Measurements from ENCODE around the gene RCOR3.
"Not testable (repeated sequence)": the region's sequence is repeated elsewhere in the genome, so short reads cannot be mapped to it uniquely, and the experiment has no call there.

The RCOR3 gene

DNA sequence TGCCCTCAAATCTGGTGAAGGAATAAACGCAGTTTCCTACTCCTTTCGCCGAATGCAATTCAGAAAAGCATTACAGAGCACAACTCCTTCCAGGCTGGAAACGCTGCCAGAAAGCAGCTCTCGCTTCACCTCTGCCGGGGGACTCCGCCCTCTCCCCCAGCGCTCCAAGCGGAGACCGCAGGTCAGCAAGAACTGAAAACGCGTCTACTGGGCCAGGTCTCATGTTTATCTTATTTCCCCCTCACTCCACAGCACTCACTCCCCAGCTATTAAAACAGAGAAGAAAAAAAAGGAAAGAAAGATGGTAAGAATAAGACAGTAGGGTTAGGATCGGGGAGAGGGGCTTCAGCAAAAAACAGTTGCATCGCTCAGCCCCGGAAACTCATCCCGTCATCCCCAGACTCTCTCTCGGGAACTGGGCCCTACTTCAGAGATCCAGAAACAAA is 833 bp upstream of the RCOR3 start:
- TF ChIP-seq, protein P1, sequence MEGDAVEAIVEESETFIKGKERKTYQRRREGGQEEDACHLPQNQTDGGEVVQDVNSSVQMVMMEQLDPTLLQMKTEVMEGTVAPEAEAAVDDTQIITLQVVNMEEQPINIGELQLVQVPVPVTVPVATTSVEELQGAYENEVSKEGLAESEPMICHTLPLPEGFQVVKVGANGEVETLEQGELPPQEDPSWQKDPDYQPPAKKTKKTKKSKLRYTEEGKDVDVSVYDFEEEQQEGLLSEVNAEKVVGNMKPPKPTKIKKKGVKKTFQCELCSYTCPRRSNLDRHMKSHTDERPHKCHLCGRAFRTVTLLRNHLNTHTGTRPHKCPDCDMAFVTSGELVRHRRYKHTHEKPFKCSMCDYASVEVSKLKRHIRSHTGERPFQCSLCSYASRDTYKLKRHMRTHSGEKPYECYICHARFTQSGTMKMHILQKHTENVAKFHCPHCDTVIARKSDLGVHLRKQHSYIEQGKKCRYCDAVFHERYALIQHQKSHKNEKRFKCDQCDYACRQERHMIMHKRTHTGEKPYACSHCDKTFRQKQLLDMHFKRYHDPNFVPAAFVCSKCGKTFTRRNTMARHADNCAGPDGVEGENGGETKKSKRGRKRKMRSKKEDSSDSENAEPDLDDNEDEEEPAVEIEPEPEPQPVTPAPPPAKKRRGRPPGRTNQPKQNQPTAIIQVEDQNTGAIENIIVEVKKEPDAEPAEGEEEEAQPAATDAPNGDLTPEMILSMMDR (IDR thresholded peaks at IDR 0.05; ENCODE audit: insufficient read depth, low read length, poor library complexity, severe bottlenecking) = no peak
- Histone ChIP-seq H3K4me3 (replicated peaks; ENCODE audit: low read depth, low read length) (peak overlapping the region; percentile 79), H3K27me3 (replicated peaks; ENCODE audit: control insufficient read depth, insufficient read depth, low read length) (no peaks in the 10 kb centered on the region), H3K36me3 (ENCODE audit: control insufficient read depth, insufficient read depth, low read length) (no peaks in the 10 kb centered on the region)
- peak; percentile 72 for DNase-seq (ENCODE audit: extremely low read depth, insufficient read length)

DNA sequence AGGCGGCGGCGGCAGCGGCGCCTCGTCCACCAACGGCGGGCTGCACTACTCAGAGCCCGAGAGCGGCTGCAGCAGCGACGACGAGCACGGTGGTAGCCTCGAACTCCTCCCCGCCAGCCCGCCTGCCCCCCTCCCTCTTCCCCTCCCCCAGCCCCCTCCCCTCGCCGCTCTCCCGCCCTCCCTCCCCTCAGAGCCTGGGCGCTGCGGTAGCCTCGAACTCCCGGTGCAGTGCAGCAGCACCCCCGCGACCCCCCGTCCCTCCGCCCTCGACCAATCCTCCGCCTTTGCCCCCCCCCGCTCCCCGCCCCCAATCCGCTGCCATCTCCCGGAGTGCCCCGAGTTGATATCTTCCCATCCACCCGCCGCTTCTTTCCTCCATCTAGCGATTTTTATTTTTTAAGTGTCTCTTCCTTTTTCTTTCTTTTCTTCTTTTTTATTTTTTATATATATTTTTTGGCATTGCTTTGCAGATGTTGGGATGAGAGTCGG is 516 bp downstream of the RCOR3 start:
- Histone ChIP-seq H3K4me3 (replicated peaks; ENCODE audit: low read depth, low read length) (peak overlapping the region; percentile 94), H3K36me3 (ENCODE audit: control insufficient read depth, insufficient read depth, low read length) (no peaks in the 10 kb centered on the region; the same call in 1 of the 2 replicates), H3K27me3 (replicated peaks; ENCODE audit: control insufficient read depth, insufficient read depth, low read length) (no peaks in the 10 kb centered on the region)
- no peak for DNase-seq (ENCODE audit: extremely low read depth, insufficient read length)
- TF ChIP-seq, protein P1 (IDR thresholded peaks at IDR 0.05; ENCODE audit: insufficient read depth, low read length, poor library complexity, severe bottlenecking) = no peak

DNA sequence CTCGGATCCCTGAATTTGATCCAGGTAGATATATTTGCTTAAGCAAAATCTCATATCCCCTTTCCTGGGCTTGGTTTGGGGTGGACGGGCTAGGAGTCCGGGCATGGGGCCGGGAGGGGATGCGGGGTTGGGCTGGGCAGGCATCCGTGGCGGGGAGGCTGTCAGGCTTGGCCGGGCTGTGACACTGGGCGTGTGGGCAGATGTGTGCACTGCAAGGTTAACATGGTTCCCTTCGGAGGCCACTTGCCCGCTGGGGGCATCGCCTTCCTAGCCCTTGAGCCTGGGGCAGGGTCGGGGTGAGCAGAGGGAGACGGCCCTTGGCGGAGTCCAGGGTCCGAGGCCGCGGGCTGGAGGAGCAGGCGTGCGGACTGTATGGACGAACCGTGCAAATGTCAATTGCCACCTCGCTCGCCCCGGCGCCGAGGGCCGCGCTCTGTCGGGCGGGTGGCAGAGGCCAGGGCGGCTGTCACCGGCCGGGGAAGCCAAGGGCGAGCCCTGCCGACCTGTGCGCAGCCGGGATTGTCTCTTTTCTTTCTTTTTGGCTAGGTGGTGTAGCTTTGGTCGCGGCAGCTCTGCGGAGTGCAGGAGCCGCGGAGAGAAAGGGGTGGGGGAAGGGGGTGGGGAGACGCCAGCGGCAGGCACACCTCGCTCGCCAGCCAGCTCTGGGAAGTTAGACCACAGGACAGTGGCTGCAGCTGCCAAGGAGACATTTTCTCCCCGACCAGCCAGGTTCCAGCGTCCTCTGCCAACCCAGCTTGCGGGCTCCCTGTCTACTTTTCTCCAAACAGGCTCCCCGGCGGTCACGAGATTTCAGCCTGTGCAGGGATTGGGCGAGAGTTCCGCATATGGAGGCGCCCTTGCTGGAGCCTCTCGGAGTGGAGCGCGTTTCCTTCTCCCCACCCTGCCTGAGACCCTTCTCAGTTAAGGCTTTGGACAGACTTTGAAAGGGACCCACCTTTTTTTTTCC is 1.3 kb downstream of the RCOR3 start:
- H3K36me3 ChIP-seq (ENCODE audit: control insufficient read depth, insufficient read depth, low read length) = no peaks in the 10 kb centered on the region; the same call in 1 of the 2 replicates
- H3K4me3 ChIP-seq (replicated peaks; ENCODE audit: low read depth, low read length) = peak overlapping the region; percentile 94
- TF ChIP-seq, protein P1 (IDR thresholded peaks at IDR 0.05; ENCODE audit: insufficient read depth, low read length, poor library complexity, severe bottlenecking) = no peak
- no peaks in the 10 kb centered on the region for H3K27me3 ChIP-seq (replicated peaks; ENCODE audit: control insufficient read depth, insufficient read depth, low read length)
- peak; percentile 76 for DNase-seq (ENCODE audit: extremely low read depth, insufficient read length)

DNA sequence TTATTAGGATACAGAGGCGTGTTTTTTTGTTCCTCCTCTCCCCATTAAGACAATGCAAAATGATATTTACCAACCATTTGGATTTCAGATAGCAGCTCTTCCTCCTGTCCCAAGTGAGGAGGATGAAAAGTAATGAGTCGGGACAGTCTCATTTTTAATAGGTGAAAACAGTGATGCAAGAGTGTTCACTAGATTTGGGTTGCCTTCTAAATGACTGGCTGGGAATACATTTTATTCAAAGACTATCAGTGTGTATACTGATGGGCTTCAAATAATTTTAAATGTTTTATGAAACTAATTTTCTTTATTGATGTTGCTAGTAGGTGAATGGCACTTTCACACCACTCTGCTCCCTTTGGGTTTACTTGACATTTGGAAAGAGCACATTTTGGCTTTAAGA is 2.1 kb downstream of the RCOR3 start:
- TF ChIP-seq, protein P1 (IDR thresholded peaks at IDR 0.05; ENCODE audit: insufficient read depth, low read length, poor library complexity, severe bottlenecking) = no peak
- no peak for DNase-seq (ENCODE audit: extremely low read depth, insufficient read length)

DNA sequence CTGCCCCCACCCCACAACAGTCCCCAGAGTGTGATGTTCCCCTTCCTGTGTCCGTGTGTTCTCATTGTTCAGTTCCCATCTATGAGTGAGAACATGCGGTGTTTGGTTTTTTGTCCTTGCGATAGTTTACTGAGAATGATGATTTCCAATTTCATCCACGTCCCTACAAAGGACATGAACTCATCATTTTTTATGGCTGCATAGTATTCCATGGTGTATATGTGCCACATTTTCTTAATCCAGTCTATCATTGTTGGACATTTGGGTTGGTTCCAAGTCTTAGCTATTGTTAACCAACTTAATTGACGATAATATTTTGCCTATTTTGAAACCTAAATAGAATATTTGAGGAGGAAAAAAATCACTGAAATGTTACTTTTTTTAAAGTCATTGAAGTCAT is 3.9 kb downstream of the RCOR3 start:
- H3K36me3 ChIP-seq (ENCODE audit: control insufficient read depth, insufficient read depth, low read length); H3K27me3 ChIP-seq (replicated peaks; ENCODE audit: control insufficient read depth, insufficient read depth, low read length); DNase-seq (ENCODE audit: extremely low read depth, insufficient read length); H3K4me3 ChIP-seq (replicated peaks; ENCODE audit: low read depth, low read length): not testable (repeated sequence)

More for the DNA sequence above, 2.1 kb downstream of the RCOR3 start:
- peak overlapping the region; percentile 94 for H3K4me3 ChIP-seq (replicated peaks; ENCODE audit: low read depth, low read length)
- H3K36me3 ChIP-seq (ENCODE audit: control insufficient read depth, insufficient read depth, low read length) = no peaks in the 10 kb centered on the region; the same call in 1 of the 2 replicates
- no peaks in the 10 kb centered on the region for H3K27me3 ChIP-seq (replicated peaks; ENCODE audit: control insufficient read depth, insufficient read depth, low read length)

DNA sequence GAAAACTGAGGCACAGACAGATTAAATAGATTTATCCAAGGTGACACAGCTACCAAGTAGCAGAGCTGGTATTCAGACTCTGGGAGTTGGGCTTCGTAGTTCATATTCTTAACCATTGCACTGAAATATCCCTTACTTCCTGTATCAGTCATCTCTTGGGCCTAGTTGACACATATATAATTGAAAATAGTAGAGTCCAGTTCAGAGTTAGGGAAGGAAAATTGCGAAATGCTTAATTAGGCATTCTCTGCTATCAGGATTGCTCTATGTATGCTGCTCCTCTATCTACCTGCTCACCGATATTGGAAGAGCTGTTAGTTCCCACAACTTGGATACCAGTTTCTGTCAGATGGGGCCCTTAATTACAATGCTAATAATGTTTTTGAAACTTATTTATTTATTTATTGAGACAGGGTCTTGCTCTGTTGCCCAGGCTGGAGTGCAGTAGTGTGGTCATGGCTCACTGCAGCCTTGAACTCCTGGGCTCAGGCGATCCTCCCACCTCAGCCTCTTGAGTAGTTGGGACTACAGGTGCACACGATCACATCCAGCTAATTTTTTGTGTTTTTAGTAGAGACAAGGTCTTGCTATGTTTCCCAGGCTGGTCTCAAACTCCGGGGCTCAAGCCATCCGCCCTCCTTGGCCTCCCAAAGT is 8.2 kb downstream of the RCOR3 start:
- TF ChIP-seq, protein P1 (IDR thresholded peaks at IDR 0.05; ENCODE audit: insufficient read depth, low read length, poor library complexity, severe bottlenecking) = no peak
- H3K36me3 ChIP-seq (ENCODE audit: control insufficient read depth, insufficient read depth, low read length) = peaks cover 3% of the 10 kb centered on the region
- H3K4me3 ChIP-seq (replicated peaks; ENCODE audit: low read depth, low read length) = no peak overlapping the region
- no peak for DNase-seq (ENCODE audit: extremely low read depth, insufficient read length)
- no peaks in the 10 kb centered on the region for H3K27me3 ChIP-seq (replicated peaks; ENCODE audit: control insufficient read depth, insufficient read depth, low read length)
